Measurements from ENCODE around the gene DLGAP1. TPM values are rescaled to one million over a fixed set of nuclear protein-coding genes. Genes with fewer than 3 reads are reported as not detected.

DLGAP1 gene
- total RNA-seq, 4 donors from 2014 or later, result 0.13 to 6.2 (median 0.53) TPM

DNA sequence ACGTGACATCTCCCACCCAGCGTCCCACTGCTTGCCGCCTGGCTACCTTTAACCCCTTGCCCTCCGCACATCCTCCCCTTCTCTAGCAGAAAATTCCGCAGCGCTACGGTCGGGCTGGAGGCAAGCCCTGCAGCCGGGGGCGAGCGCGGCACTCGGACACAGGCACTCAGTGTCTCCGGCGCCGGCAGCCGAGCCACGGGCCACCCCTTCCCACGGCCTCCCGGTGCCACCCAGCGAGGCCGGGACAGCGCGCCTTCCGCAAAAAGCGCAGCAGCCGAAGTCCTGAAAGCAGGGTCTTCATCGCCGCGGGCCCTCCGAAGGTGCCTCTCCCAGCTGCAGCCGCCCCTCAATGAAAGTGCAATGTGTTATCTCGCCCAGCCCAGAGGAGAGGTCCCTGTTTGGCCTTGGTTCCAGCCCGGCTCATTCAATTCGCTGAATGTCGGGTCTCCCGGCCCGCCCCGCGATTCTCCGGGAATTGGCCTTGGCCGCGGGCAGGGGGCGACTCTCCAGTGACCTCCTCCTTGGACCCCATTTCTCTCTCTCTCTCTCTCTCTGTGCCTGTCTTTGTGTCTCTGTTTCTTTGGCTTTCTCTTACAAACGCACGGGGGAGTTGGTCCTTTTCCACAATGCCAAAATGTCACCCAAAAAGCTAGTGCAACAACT, 1.1 kb downstream of the DLGAP1 start:
- Histone ChIP-seq H3K9me3 (no peaks in the 10 kb centered on the region), H3K4me3 (peak overlapping the region; percentile 13 to 48 (median 34)), H3K4me1 (no peaks in the 10 kb centered on the region), H3K27ac (no peak overlapping the region), H3K36me3 (no peaks in the 10 kb centered on the region), H3K27me3 (peaks cover 11 to 31% (median 24%) of the 10 kb centered on the region in 3 donors)
- intact Hi-C loops (cut with DNase I; ENCODE audit: low total_unique reads), result no loop called here
- TF ChIP-seq, protein P1, sequence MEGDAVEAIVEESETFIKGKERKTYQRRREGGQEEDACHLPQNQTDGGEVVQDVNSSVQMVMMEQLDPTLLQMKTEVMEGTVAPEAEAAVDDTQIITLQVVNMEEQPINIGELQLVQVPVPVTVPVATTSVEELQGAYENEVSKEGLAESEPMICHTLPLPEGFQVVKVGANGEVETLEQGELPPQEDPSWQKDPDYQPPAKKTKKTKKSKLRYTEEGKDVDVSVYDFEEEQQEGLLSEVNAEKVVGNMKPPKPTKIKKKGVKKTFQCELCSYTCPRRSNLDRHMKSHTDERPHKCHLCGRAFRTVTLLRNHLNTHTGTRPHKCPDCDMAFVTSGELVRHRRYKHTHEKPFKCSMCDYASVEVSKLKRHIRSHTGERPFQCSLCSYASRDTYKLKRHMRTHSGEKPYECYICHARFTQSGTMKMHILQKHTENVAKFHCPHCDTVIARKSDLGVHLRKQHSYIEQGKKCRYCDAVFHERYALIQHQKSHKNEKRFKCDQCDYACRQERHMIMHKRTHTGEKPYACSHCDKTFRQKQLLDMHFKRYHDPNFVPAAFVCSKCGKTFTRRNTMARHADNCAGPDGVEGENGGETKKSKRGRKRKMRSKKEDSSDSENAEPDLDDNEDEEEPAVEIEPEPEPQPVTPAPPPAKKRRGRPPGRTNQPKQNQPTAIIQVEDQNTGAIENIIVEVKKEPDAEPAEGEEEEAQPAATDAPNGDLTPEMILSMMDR (IDR thresholded peaks at IDR 0.05 in 4 of 5, conservative IDR thresholded peaks at IDR 0.05 in 1 of 5), result no peak
- no peak for TF ChIP-seq POLR2A (IDR thresholded peaks at IDR 0.05)
- in situ Hi-C loops (cut with MboI; ENCODE audit: low sequenced_read_pairs in 4 of 4), result loop anchor here in 1 of 4 donors (25.0 kb wide), 1 partner anchor 92 kb away; no protein-coding TSS in a partner anchor
- DNase-seq (no peak), ATAC-seq (no peak)

DNA sequence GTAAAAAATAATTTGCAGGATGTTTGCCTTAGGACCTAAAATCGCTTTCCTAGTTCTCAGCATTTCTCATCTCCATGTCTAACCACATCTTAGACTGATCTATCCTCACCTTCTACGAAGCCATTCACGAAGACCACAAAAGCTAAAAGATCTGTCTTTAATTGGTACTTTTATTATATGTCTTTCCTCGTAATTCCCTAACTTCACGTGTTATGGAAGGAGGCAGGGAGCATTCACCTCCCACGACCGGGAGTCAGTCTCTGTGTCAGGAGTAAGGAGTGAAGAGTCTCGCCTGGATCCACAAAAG, 1.6 kb downstream of the DLGAP1 start:
- H3K36me3 ChIP-seq, result no peaks in the 10 kb centered on the region
- TF ChIP-seq, protein P1 (IDR thresholded peaks at IDR 0.05 in 4 of 5, conservative IDR thresholded peaks at IDR 0.05 in 1 of 5), result no peak
- no peak for TF ChIP-seq POLR2A (IDR thresholded peaks at IDR 0.05)
- no peaks in the 10 kb centered on the region for H3K9me3 ChIP-seq
- H3K4me1 ChIP-seq, result no peaks in the 10 kb centered on the region
- DNase-seq (no peak), ATAC-seq (no peak)
- H3K27me3 ChIP-seq, result peaks cover 11 to 31% (median 24%) of the 10 kb centered on the region in 3 donors
- H3K4me3 ChIP-seq, result peak overlapping the region; percentile 13 to 48 (median 34)
- in situ Hi-C loops (cut with MboI; ENCODE audit: low sequenced_read_pairs in 4 of 4) (loop anchor here in 1 of 4 donors (25.0 kb wide), 1 partner anchor 91 kb away; no protein-coding TSS in a partner anchor), intact Hi-C loops (cut with DNase I; ENCODE audit: low total_unique reads) (no loop called here)
- no peak overlapping the region for H3K27ac ChIP-seq

DNA sequence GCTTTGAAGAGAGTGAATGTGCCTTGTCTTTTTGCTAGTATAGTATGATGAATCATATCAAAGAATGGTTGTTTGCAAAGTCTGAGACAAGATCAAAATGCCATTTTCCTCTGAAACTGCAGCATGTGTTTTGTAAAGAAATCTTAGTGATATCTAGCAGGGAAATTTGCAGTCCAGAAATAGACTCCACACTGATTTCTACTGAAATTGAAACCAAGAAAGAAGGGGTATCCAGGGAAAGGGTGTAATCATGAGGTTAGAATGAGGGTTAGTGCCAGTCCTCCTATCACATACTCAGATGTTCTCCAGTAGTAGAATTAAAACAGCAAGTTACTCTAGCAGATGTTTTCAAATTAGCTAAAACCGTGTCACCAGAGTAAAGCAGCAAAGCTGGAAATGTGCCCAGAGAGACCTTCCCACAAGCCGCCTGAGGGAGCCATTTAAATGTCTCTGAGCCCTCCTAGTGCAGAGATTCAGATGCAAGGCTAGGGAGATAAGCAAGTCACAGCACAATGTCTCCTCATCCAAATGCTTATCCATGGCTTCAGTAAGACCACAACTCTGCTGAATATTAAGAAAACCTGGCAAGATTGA, 4.9 kb downstream of the DLGAP1 start:
- ATAC-seq (no peak), DNase-seq (no peak)
- intact Hi-C loops (cut with DNase I; ENCODE audit: low total_unique reads), result no loop called here
- H3K36me3 ChIP-seq, result no peaks in the 10 kb centered on the region
- H3K4me3 ChIP-seq, result no peak overlapping the region
- no peak for TF ChIP-seq POLR2A (IDR thresholded peaks at IDR 0.05)
- no peak overlapping the region for H3K27ac ChIP-seq
- no peaks in the 10 kb centered on the region for H3K4me1 ChIP-seq
- H3K27me3 ChIP-seq, result peaks cover 11 to 17% (median 17%) of the 10 kb centered on the region in 3 donors
- no peaks in the 10 kb centered on the region for H3K9me3 ChIP-seq
- in situ Hi-C loops (cut with MboI; ENCODE audit: low sequenced_read_pairs in 4 of 4), result loop anchor here in 1 of 4 donors (25.0 kb wide), 1 partner anchor 88 kb away; no protein-coding TSS in a partner anchor

DNA sequence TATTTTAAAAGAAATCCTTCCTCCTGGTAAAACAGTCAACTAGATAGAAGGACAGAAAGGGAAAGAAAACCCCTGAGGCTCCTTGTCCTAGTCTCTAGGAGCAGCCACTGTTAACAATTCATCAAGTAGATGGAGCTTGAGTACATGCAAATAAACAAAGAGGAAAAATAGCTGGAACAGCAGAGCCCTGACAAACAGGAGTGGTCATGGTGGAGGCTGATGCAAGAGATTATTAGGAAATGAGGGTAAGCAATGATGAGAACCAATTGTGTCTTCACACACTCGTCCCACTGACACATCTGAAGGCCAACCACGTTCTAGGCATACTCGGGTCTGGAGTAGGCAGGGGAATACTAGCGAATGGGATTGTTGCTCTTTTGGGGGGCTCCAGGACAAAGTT, 9.2 kb downstream of the DLGAP1 start:
- ATAC-seq, result no peak
- TF ChIP-seq, protein P1 (IDR thresholded peaks at IDR 0.05 in 4 of 5, conservative IDR thresholded peaks at IDR 0.05 in 1 of 5), result no peak
- TF ChIP-seq POLR2A (IDR thresholded peaks at IDR 0.05), result no peak
- no peaks in the 10 kb centered on the region for H3K36me3 ChIP-seq
- H3K4me1 ChIP-seq, result no peaks in the 10 kb centered on the region
- no peaks in the 10 kb centered on the region for H3K9me3 ChIP-seq
- intact Hi-C loops (cut with DNase I; ENCODE audit: low total_unique reads), result no loop called here
- in situ Hi-C loops (cut with MboI; ENCODE audit: low sequenced_read_pairs in 4 of 4), result loop anchor here in 2 of 4 donors (25.0 kb wide), 1 partner anchor 91 kb away; no protein-coding TSS in a partner anchor
- no peaks in the 10 kb centered on the region for H3K27me3 ChIP-seq
- no peak overlapping the region for H3K27ac ChIP-seq
- DNase-seq, result no peak
- no peak overlapping the region for H3K4me3 ChIP-seq

DNA sequence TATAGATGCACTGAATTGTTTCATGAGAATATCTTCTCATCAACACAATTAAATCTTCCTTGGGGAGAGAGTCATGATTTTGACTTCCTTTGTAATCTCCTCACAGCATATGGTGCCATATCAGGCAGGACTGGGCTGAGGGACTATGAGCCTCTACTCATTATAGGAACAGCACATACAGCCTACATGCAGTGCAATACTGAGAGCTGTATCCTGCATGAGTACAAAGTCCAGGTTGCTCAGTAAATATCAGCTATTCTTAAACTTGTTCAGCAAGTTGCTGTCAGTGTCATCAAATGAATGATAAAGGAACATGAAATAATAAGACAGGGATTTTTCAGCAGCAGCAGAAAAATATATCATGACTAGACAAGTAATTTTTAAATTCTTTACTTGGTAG, 10.8 kb downstream of the DLGAP1 start:
- Histone ChIP-seq H3K36me3 (no peaks in the 10 kb centered on the region), H3K4me3 (no peak overlapping the region), H3K9me3 (no peaks in the 10 kb centered on the region), H3K4me1 (no peaks in the 10 kb centered on the region), H3K27ac (no peak overlapping the region), H3K27me3 (no peaks in the 10 kb centered on the region)
- no peak for ATAC-seq
- in situ Hi-C loops (cut with MboI; ENCODE audit: low sequenced_read_pairs in 4 of 4), result loop anchor here in 2 of 4 donors (25.0 kb wide), 1 partner anchor 93 kb away; no protein-coding TSS in a partner anchor
- intact Hi-C loops (cut with DNase I; ENCODE audit: low total_unique reads), result no loop called here
- no peak for DNase-seq
- TF ChIP-seq, protein P1 (IDR thresholded peaks at IDR 0.05 in 4 of 5, conservative IDR thresholded peaks at IDR 0.05 in 1 of 5), result no peak
- TF ChIP-seq POLR2A (IDR thresholded peaks at IDR 0.05), result no peak
